SK-N-MC (cell line): ENCODE results near the gene PARVA.

Experiments
- DNase-seq: peaks from one replicate; pipeline ENCODE4 v3.0.0-alpha.2; 2011; ENCODE audit warnings: low read depth, low spot score
- H3K27ac ChIP-seq: fragments of 200-600 bp; sonication (generic); 2 replicates; pipeline ENCODE4 v1.5.1; 2016; ENCODE audit warnings: mixed run types
- H3K36me3 ChIP-seq: fragments of 200-600 bp; sonication (generic); 2 replicates; pipeline ENCODE4 v1.6.1; 2017; ENCODE audit warnings: antibody characterized with exemption, low read length, mixed read lengths; ENCODE audit not compliant: insufficient read depth
- H3K4me3 ChIP-seq: fragments of 200-600 bp; sonication (generic); 2 replicates; pipeline ENCODE4 v1.5.1; 2016
- H3K9ac ChIP-seq: fragments of 200-600 bp; sonication (generic); 2 replicates; pipeline ENCODE4 v1.8.0; 2017; ENCODE audit warnings: mixed run types, mixed read lengths; ENCODE audit not compliant: insufficient read length
- H3K9me3 ChIP-seq: fragments of 200-600 bp; sonication (generic); 2 replicates; pipeline ENCODE4 v1.6.1; 2017; ENCODE audit warnings: low read depth, mild to moderate bottlenecking, antibody characterized with exemption, low read length, moderate library complexity, mixed read lengths
- EZH2 ChIP-seq: fragments of 200-600 bp; sonication (generic); IDR thresholded peaks from one replicate; pipeline ENCODE4 v1.6.1; 2017; ENCODE audit warnings: antibody characterized with exemption
- FOXP2 ChIP-seq: optimal IDR thresholded peaks from 2 replicates; pipeline ENCODE3; 2011; ENCODE audit warnings: mild to moderate bottlenecking, moderate library complexity; ENCODE audit not compliant: insufficient read depth; ENCODE audit errors: extremely low read length, control extremely low read depth
- POLR2AphosphoS5 ChIP-seq: IDR thresholded peaks from 2 replicates; pipeline ENCODE4 v1.6.1; 2012; ENCODE audit warnings: mild to moderate bottlenecking, low read depth, low read length, borderline replicate concordance

PARVA gene

GRCh38 chr11:12474871-12475270, 97.5 kb downstream of the PARVA start:
- TF ChIP-seq FOXP2 (no peak), EZH2 (no peak), POLR2AphosphoS5 (no peak)
- H3K4me3 ChIP-seq = no peak overlapping the region
- H3K36me3 ChIP-seq = no peaks in the 10 kb centered on the region
- no peaks in the 10 kb centered on the region for H3K9me3 ChIP-seq
- H3K27ac ChIP-seq = no peak overlapping the region
- H3K9ac ChIP-seq = no peak overlapping the region
- DNase-seq = no peak

- H3K9me3 ChIP-seq = no peaks in the 10 kb centered on the region
- H3K36me3 ChIP-seq = no peaks in the 10 kb centered on the region
- no peak overlapping the region for H3K27ac ChIP-seq
- H3K9ac ChIP-seq = no peak overlapping the region
- H3K4me3 ChIP-seq = no peak overlapping the region
- no peak for TF ChIP-seq FOXP2
- no peak for TF ChIP-seq EZH2
- TF ChIP-seq POLR2AphosphoS5 = no peak
- no peak for DNase-seq
Measured at GRCh38 chr11:12478743-12479142, 101.4 kb downstream of the PARVA start.

GRCh38 chr11:12480401-12480800, 103.0 kb downstream of the PARVA start:
- H3K9ac ChIP-seq = no peak overlapping the region
- no peak for DNase-seq
- no peaks in the 10 kb centered on the region for H3K36me3 ChIP-seq
- no peak overlapping the region for H3K27ac ChIP-seq
- H3K9me3 ChIP-seq = no peaks in the 10 kb centered on the region
- TF ChIP-seq FOXP2 (no peak), EZH2 (no peak), POLR2AphosphoS5 (no peak)
- no peak overlapping the region for H3K4me3 ChIP-seq

- no peaks in the 10 kb centered on the region for H3K36me3 ChIP-seq
- TF ChIP-seq FOXP2 (no peak), POLR2AphosphoS5 (no peak), EZH2 (no peak)
- H3K9me3 ChIP-seq = no peaks in the 10 kb centered on the region
- no peak overlapping the region for H3K27ac ChIP-seq
- DNase-seq = no peak
- H3K4me3 ChIP-seq = no peak overlapping the region
- no peak overlapping the region for H3K9ac ChIP-seq
Measured at GRCh38 chr11:12482839-12483238, 105.5 kb downstream of the PARVA start.

GRCh38 chr11:12483604-12484003, 106.2 kb downstream of the PARVA start:
- Histone ChIP-seq H3K9me3 (peaks cover 1% of the 10 kb centered on the region; the same call in 1 of the 2 replicates), H3K9ac (no peak overlapping the region), H3K27ac (no peak overlapping the region), H3K4me3 (no peak overlapping the region), H3K36me3 (no peaks in the 10 kb centered on the region)
- DNase-seq = no peak
- no peak for TF ChIP-seq FOXP2
- TF ChIP-seq EZH2 = no peak
- no peak for TF ChIP-seq POLR2AphosphoS5

GRCh38 chr11:12485328-12485727, 108.0 kb downstream of the PARVA start:
- no peak overlapping the region for H3K9ac ChIP-seq
- no peak overlapping the region for H3K4me3 ChIP-seq
- H3K9me3 ChIP-seq = peaks cover 3% of the 10 kb centered on the region; the same call in 1 of the 2 replicates
- H3K27ac ChIP-seq = no peak overlapping the region
- no peaks in the 10 kb centered on the region for H3K36me3 ChIP-seq
- TF ChIP-seq POLR2AphosphoS5 (no peak), FOXP2 (no peak), EZH2 (no peak)
- DNase-seq = no peak

GRCh38 chr11:12489246-12489772, 111.9 kb downstream of the PARVA start:
- H3K4me3 ChIP-seq = no peak overlapping the region
- H3K36me3 ChIP-seq = no peaks in the 10 kb centered on the region
- H3K9ac ChIP-seq = no peak overlapping the region
- DNase-seq = no peak
- TF ChIP-seq EZH2 (no peak), POLR2AphosphoS5 (no peak), FOXP2 (no peak)
- peaks cover 3% of the 10 kb centered on the region; the same call in 1 of the 2 replicates for H3K9me3 ChIP-seq
- no peak overlapping the region for H3K27ac ChIP-seq

GRCh38 chr11:12494699-12495098, 117.3 kb downstream of the PARVA start:
- no peak for TF ChIP-seq FOXP2
- TF ChIP-seq EZH2 = no peak
- no peak for TF ChIP-seq POLR2AphosphoS5
- DNase-seq = no peak
- H3K36me3 ChIP-seq = no peaks in the 10 kb centered on the region
- no peak overlapping the region for H3K9ac ChIP-seq
- no peak overlapping the region; the same call in 1 of the 2 replicates for H3K4me3 ChIP-seq
- peak overlapping the region; percentile 33; the same call in 1 of the 2 replicates for H3K27ac ChIP-seq
- H3K9me3 ChIP-seq = no peaks in the 10 kb centered on the region; the same call in 1 of the 2 replicates
